ENCODE measurements around the gene TMTC3.
"Not testable (repeated sequence)": the region's sequence is repeated elsewhere in the genome, so short reads cannot be mapped to it uniquely, and the experiment has no call there.

The TMTC3 gene

DNA sequence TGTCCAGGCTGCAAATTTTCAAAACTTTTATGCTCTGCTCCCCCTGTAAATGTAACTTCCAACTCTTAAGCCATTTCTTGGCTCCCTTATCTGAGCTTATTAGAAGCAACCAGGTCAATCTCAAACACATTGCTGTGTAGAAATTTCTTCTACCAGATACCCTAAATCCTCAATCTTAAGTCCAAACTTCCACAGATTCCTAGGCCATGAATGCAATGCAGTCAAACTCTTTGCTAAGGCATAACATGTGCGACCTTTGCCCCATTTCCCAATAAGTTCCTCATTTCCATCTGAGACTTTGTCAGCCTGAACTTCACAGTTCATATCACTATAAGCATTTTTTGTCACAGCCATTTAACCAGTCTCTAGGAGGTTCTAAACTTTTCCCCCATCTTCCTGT is 64.5 kb downstream of the TMTC3 start:
- Histone ChIP-seq H3K4me2 (ENCODE audit: low read length) (no peak overlapping the region), H3K9me3 (ENCODE audit: insufficient read depth, low read length) (no peaks in the 10 kb centered on the region), H3K9ac (ENCODE audit: low read length) (no peak overlapping the region), H3K4me3 (ENCODE audit: low read length) (no peak overlapping the region), H3K36me3 (replicated peaks; ENCODE audit: low read depth, low read length) (no peaks in the 10 kb centered on the region), H2AFZ (ENCODE audit: low read depth, low read length) (no peak overlapping the region), H3K4me1 (ENCODE audit: low read length) (no peaks in the 10 kb centered on the region), H3K27me3 (ENCODE audit: low read depth, low read length) (no peaks in the 10 kb centered on the region), H3K27ac (ENCODE audit: low read length) (no peak overlapping the region), H4K20me1 (ENCODE audit: insufficient read depth, low read length) (no peaks in the 10 kb centered on the region), H3K79me2 (ENCODE audit: low read length) (no peaks in the 10 kb centered on the region)
- TF ChIP-seq, protein P1, sequence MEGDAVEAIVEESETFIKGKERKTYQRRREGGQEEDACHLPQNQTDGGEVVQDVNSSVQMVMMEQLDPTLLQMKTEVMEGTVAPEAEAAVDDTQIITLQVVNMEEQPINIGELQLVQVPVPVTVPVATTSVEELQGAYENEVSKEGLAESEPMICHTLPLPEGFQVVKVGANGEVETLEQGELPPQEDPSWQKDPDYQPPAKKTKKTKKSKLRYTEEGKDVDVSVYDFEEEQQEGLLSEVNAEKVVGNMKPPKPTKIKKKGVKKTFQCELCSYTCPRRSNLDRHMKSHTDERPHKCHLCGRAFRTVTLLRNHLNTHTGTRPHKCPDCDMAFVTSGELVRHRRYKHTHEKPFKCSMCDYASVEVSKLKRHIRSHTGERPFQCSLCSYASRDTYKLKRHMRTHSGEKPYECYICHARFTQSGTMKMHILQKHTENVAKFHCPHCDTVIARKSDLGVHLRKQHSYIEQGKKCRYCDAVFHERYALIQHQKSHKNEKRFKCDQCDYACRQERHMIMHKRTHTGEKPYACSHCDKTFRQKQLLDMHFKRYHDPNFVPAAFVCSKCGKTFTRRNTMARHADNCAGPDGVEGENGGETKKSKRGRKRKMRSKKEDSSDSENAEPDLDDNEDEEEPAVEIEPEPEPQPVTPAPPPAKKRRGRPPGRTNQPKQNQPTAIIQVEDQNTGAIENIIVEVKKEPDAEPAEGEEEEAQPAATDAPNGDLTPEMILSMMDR (IDR thresholded peaks at IDR 0.05; ENCODE audit: low read depth, low read length), result no peak
- no peak for TF ChIP-seq EZH2phosphoT487 (IDR thresholded peaks at IDR 0.05; ENCODE audit: low read depth)

DNA sequence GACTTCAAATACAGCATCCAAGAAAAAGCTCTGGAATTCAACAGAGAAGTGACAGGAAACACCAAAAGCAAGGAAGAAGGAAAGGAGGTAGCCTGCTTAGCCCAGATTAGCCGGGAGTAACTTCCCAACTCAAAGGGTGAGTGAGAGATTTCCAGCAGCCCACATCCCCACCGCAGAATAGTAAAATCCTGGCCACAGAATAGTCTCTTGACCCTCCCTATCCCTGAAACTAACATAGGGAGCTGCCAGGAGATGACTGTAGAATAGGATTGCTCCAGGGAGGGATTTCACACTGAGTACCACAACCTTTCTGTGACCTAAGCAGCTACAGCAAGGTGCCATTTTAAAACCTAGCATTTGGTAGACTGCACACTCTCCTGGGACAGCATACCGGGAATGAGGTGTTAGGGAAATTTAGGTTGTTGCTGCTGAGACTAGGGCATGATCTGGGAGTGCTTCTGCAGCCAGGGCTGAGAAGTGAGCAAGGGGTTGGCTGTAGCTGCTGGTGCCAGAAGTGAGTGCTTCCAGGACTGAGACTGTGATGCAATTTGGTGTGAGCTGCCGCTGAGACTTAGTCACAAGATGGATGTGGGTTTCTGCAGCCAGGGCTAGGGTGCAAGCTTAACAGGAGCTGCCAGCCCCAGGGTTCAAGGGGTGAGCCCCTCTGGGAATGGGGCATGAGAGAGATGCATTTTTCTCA is 66.0 kb downstream of the TMTC3 start:
- Histone ChIP-seq H2AFZ (ENCODE audit: low read depth, low read length) (no peak overlapping the region), H3K4me2 (ENCODE audit: low read length) (no peak overlapping the region), H3K4me3 (ENCODE audit: low read length) (no peak overlapping the region), H3K36me3 (replicated peaks; ENCODE audit: low read depth, low read length) (no peaks in the 10 kb centered on the region), H3K4me1 (ENCODE audit: low read length) (no peaks in the 10 kb centered on the region), H3K79me2 (ENCODE audit: low read length) (no peaks in the 10 kb centered on the region), H3K9ac (ENCODE audit: low read length) (no peak overlapping the region), H3K9me3 (ENCODE audit: insufficient read depth, low read length) (0 out of 2 replicates have a peak, but pooled peaks cover 4% of the 10 kb centered on the region), H4K20me1 (ENCODE audit: insufficient read depth, low read length) (no peaks in the 10 kb centered on the region), H3K27ac (ENCODE audit: low read length) (no peak overlapping the region), H3K27me3 (ENCODE audit: low read depth, low read length) (no peaks in the 10 kb centered on the region)
- TF ChIP-seq, protein P1 (IDR thresholded peaks at IDR 0.05; ENCODE audit: low read depth, low read length), result no peak
- TF ChIP-seq EZH2phosphoT487 (IDR thresholded peaks at IDR 0.05; ENCODE audit: low read depth), result no peak

DNA sequence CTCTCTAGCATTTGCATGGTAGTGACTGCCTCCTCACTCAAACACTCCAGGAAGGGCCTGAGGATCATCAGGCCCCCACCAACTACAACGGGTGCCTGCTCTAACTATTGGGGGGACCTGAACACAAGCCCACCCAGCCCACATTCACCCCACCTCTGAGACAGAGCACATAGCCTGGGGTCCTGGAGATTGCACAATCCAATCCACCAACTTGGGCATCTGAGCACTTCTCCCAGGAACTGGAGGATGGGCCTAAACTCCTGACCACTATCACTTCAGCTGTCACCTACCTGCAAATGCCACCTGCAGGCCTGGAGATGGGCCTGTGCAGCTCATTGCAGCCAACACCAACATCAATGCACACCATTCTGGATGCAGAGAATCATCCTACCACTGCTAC is 66.6 kb downstream of the TMTC3 start:
- H4K20me1 ChIP-seq (ENCODE audit: insufficient read depth, low read length), result no peaks in the 10 kb centered on the region
- H3K9ac ChIP-seq (ENCODE audit: low read length), result no peak overlapping the region
- 0 out of 2 replicates have a peak, but pooled peaks cover 4% of the 10 kb centered on the region for H3K9me3 ChIP-seq (ENCODE audit: insufficient read depth, low read length)
- H3K79me2 ChIP-seq (ENCODE audit: low read length), result no peaks in the 10 kb centered on the region
- H3K4me2 ChIP-seq (ENCODE audit: low read length), result no peak overlapping the region
- H3K27me3 ChIP-seq (ENCODE audit: low read depth, low read length), result no peaks in the 10 kb centered on the region
- no peak overlapping the region for H2AFZ ChIP-seq (ENCODE audit: low read depth, low read length)
- H3K27ac ChIP-seq (ENCODE audit: low read length), result no peak overlapping the region
- no peaks in the 10 kb centered on the region for H3K36me3 ChIP-seq (replicated peaks; ENCODE audit: low read depth, low read length)
- no peaks in the 10 kb centered on the region for H3K4me1 ChIP-seq (ENCODE audit: low read length)
- H3K4me3 ChIP-seq (ENCODE audit: low read length), result no peak overlapping the region
- TF ChIP-seq, protein P1 (IDR thresholded peaks at IDR 0.05; ENCODE audit: low read depth, low read length), result no peak
- TF ChIP-seq EZH2phosphoT487 (IDR thresholded peaks at IDR 0.05; ENCODE audit: low read depth), result no peak

DNA sequence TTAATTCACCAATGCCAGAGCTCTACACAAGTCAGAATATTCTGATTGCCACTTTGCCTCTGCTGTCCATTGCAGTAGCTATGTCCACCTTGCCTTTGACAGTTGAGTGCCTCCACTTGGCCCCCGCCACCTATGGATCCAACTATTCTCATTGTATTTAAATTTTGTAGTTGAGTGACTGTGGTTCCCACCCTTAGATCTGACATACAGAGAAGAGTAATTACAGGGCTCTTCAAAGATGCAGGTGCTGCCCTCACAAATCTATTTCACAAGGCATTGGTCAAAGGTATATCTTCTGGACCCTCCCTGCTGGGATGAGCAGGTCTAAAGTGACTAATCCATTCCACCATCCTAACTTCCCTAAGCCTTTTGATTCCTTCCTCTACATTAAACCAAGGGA is 68.2 kb downstream of the TMTC3 start:
- not testable (repeated sequence) for H2AFZ ChIP-seq (ENCODE audit: low read depth, low read length); H4K20me1 ChIP-seq (ENCODE audit: insufficient read depth, low read length); H3K36me3 ChIP-seq (replicated peaks; ENCODE audit: low read depth, low read length); H3K79me2 ChIP-seq (ENCODE audit: low read length); H3K9ac ChIP-seq (ENCODE audit: low read length); H3K4me3 ChIP-seq (ENCODE audit: low read length); H3K4me1 ChIP-seq (ENCODE audit: low read length); H3K9me3 ChIP-seq (ENCODE audit: insufficient read depth, low read length); H3K27ac ChIP-seq (ENCODE audit: low read length); H3K4me2 ChIP-seq (ENCODE audit: low read length); H3K27me3 ChIP-seq (ENCODE audit: low read depth, low read length)
